HepG2 (cell line): ENCODE data around the gene HNRNPA1L2. TPM values are rescaled to one million over a fixed set of nuclear protein-coding genes. Genes with fewer than 3 reads are reported as not detected.

Experiments used
- ATAC-seq: fragments of 200-7000 bp; cut with Tn5 transposase; 3 replicates; pipeline ENCODE4 v1.9.1; 2020; ENCODE audit warnings: mild to moderate bottlenecking, moderate library complexity
- BruUV-seq: library from RNA; stranded (reverse); fragments of 400-500 nt; replicated peaks from 2 replicates; lab custom pipeline; 2021; lab: Mats Ljungman, UMichigan
- CTCF ChIA-PET: fragments of 300-600 bp; formaldehyde crosslinking; extraction: SDS; loops from one replicate; lab custom pipeline; 2021; ENCODE audit warnings: low total read pairs, inconsistent platforms, low intra/inter-chr PET ratio; lab: Yijun Ruan, JAX
- POLR2A ChIA-PET: fragments of 350-600 bp; sonication (Branson Sonifier 250); formaldehyde crosslinking; loops from one replicate; lab custom pipeline; 2020; ENCODE audit warnings: antibody characterized with exemption, inconsistent platforms; lab: Yijun Ruan, JAX
- DNase-seq: peaks from one replicate; pipeline ENCODE4 v3.0.0-alpha.2; 2015; ENCODE audit warnings: low spot score
- FAIRE-seq: peaks from 3 replicates; lab custom pipeline; 2011; peaks lifted over from hg19 to GRCh38; lab: Jason Lieb, UNC
- H2AFZ ChIP-seq: one replicate; pipeline ENCODE4 v1.6.1; 2011; ENCODE audit warnings: low read length, inconsistent platforms
- H3K27ac ChIP-seq: fragments of 300-600 bp; 3 replicates; pipeline ENCODE4 v1.8.0; 2011; ENCODE audit warnings: mixed run types, mild to moderate bottlenecking, mixed read lengths, low read length, inconsistent platforms; ENCODE audit not compliant: insufficient read depth; ENCODE audit errors: extremely low read length
- H3K27me3 ChIP-seq, 2 experiments: fragments of 200-600 bp in 1 of 2; 2 replicates in 1 of 2; 3 replicates in 1 of 2; pipeline versions ENCODE4 v1.6.0 to v1.8.0; 2011; ENCODE audit warnings: low read length in 2 of 2, mild to moderate bottlenecking in 2 of 2, moderate library complexity in 2 of 2, inconsistent platforms in 1 of 2; ENCODE audit not compliant: insufficient read depth in 2 of 2, control insufficient read depth in 1 of 2
- H3K36me3 ChIP-seq, 2 experiments: fragments of 200-600 bp in 1 of 2; replicated peaks in 1 of 2; 2 replicates in 1 of 2; 3 replicates in 1 of 2; pipeline versions ENCODE4 v1.5.1 to v1.8.0; 2011; ENCODE audit warnings: low read length in 2 of 2, inconsistent platforms in 1 of 2; ENCODE audit not compliant: insufficient read depth in 2 of 2, control insufficient read depth in 1 of 2
- H3K4me1 ChIP-seq: 2 replicates; pipeline ENCODE4 v1.5.1; 2012; ENCODE audit warnings: low read length, inconsistent platforms; ENCODE audit not compliant: insufficient read depth
- H3K4me2 ChIP-seq: 2 replicates; pipeline ENCODE4 v1.6.0; 2011; ENCODE audit warnings: low read depth, low read length, inconsistent platforms
- H3K4me3 ChIP-seq, 3 experiments: fragments of 200-600 bp in 1 of 3; sonication (generic), shearing (Covaris generic) in 1 of 3; replicated peaks in 1 of 3; 2 replicates each; pipeline ENCODE4 v1.5.1; 2011 to 2016; ENCODE audit warnings: low read length in 3 of 3, inconsistent platforms in 2 of 3, low read depth in 2 of 3, mild to moderate bottlenecking in 2 of 3, control low read depth in 1 of 3, mixed read lengths in 1 of 3; ENCODE audit not compliant: insufficient read depth in 1 of 3
- H3K79me2 ChIP-seq: one replicate; pipeline ENCODE4 v1.6.1; 2011; ENCODE audit warnings: low read length, inconsistent platforms; ENCODE audit not compliant: insufficient read depth
- H3K9ac ChIP-seq: 2 replicates; pipeline ENCODE4 v1.6.0; 2011; ENCODE audit warnings: mild to moderate bottlenecking, low read depth, low read length, inconsistent platforms; ENCODE audit not compliant: insufficient read depth
- H3K9me3 ChIP-seq: 2 replicates; pipeline ENCODE4 v1.5.1; 2012; ENCODE audit warnings: mild to moderate bottlenecking, low read length
- H4K20me1 ChIP-seq: 2 replicates; pipeline ENCODE4 v1.6.0; 2011; ENCODE audit warnings: inconsistent platforms, mild to moderate bottlenecking, low read length, moderate library complexity; ENCODE audit not compliant: insufficient read depth
- FOSL1 ChIP-seq: sonication (generic); formaldehyde crosslinking; IDR thresholded peaks from 2 replicates; pipeline ENCODE4 v1.9.0; 2021; ENCODE audit warnings: missing genetic modification reagents, borderline replicate concordance
- HNRNPLL ChIP-seq: fragments of 200-400 bp; formaldehyde crosslinking; IDR thresholded peaks from 2 replicates; pipeline ENCODE4 v1.6.1; 2017; ENCODE audit warnings: mild to moderate bottlenecking, low read depth, low read length; ENCODE audit not compliant: poor library complexity, severe bottlenecking
- KDM2A ChIP-seq: sonication (generic); formaldehyde crosslinking; IDR thresholded peaks from 2 replicates; pipeline ENCODE4 v1.4.0; 2020; ENCODE audit warnings: low read depth, missing genetic modification reagents, borderline replicate concordance
- KDM3A ChIP-seq: IDR thresholded peaks from 2 replicates; pipeline ENCODE4 v1.6.1; 2018; ENCODE audit warnings: low read depth, missing compliant biosample characterization
- MXI1 ChIP-seq: IDR thresholded peaks from 3 replicates; pipeline ENCODE4 v1.6.1; 2012; ENCODE audit warnings: low read depth, low read length, inconsistent platforms, borderline replicate concordance
- RFXAP ChIP-seq: sonication (generic); formaldehyde crosslinking; IDR thresholded peaks from 2 replicates; pipeline ENCODE4 v1.4.0; 2020; ENCODE audit warnings: missing genetic modification reagents, borderline replicate concordance
- SMAD9 ChIP-seq: sonication (generic); formaldehyde crosslinking; IDR thresholded peaks from 2 replicates; pipeline ENCODE4 v1.5.1; 2020; ENCODE audit warnings: mild to moderate bottlenecking, missing genetic modification reagents
- SMARCE1 ChIP-seq: fragments of 450-650 bp; IDR thresholded peaks from 2 replicates; pipeline ENCODE4 v1.6.1; 2017; ENCODE audit warnings: borderline replicate concordance
- SP4 ChIP-seq: sonication (generic); formaldehyde crosslinking; IDR thresholded peaks from 2 replicates; pipeline ENCODE4 v1.8.1; 2023; ENCODE audit warnings: mild to moderate bottlenecking, missing genetic modification reagents
- ZFP36L2 ChIP-seq: sonication (generic); formaldehyde crosslinking; IDR thresholded peaks from 2 replicates; pipeline ENCODE4 v1.4.0; 2020; ENCODE audit warnings: missing genetic modification reagents
- ZIK1 ChIP-seq: sonication (generic); formaldehyde crosslinking; IDR thresholded peaks from 2 replicates; pipeline ENCODE4 v1.5.0; 2020; ENCODE audit warnings: mild to moderate bottlenecking, low read depth, missing genetic modification reagents, borderline replicate concordance
- ZNF101 ChIP-seq: sonication (generic); formaldehyde crosslinking; IDR thresholded peaks from 2 replicates; pipeline ENCODE4 v1.4.0; 2020; ENCODE audit warnings: mild to moderate bottlenecking, low read depth, missing genetic modification reagents, borderline replicate concordance
- ZNF619 ChIP-seq: sonication (generic); formaldehyde crosslinking; IDR thresholded peaks from 2 replicates; pipeline ENCODE4 v1.4.0; 2020; ENCODE audit warnings: mild to moderate bottlenecking, missing genetic modification reagents
- WGBS: methylation state at CpG from one replicate; pipeline ENCODE4 v1.1.6; 2017; ENCODE audit warnings: low lambda C conversion rate; 5-methylcytosine and 5-hydroxymethylcytosine counted together
- in situ Hi-C: cut with HindIII; loops from 2 replicates; pipeline ENCODE4 v1.10.0; 2017; ENCODE audit warnings: low pct_unique_long_range_greater_than_20kb; ENCODE audit not compliant: extremely low pct_ligation_motif_present
- intact Hi-C: fragments of 100-400 bp; cut with micrococcal nuclease; formaldehyde crosslinking; loops from one replicate; pipeline ENCODE4 v1.10.0; 2022; ENCODE audit not compliant: unreplicated experiment
- polyA plus RNA-seq, 8 experiments: library from polyadenylated mRNA; depleted of rRNA in 3 of 8; stranded (reverse) in 7 of 8; unstranded in 1 of 8; fragments of >200 nt; fragmentation: Illumina TruSeq in 4 of 8; extraction: Trizol in 4 of 8; gene quantifications; 2 replicates each; pipeline versions ENCODE4 v1.2.1 to v1.2.3, GENCODE V29; 2011 to 2016; ENCODE audit warnings: low read depth in 4 of 8, missing spikeins in 1 of 8, mixed read lengths in 1 of 8; ENCODE audit not compliant: insufficient read depth in 1 of 8
- total RNA-seq, 5 experiments: library from RNA; depleted of rRNA; stranded (reverse); fragments of >200 nt; fragmentation: Illumina TruSeq; extraction: Trizol; gene quantifications; 2 replicates each; pipeline ENCODE4 v1.2.3, GENCODE V29; 2016; ENCODE audit warnings: low read depth in 1 of 5
- TF ChIP-seq, protein P1 (sequence below): sonication (generic); formaldehyde crosslinking; IDR thresholded peaks from 2 replicates; pipeline ENCODE4 v1.4.0; 2020; ENCODE audit warnings: missing genetic modification reagents
- TF ChIP-seq, protein P2 (sequence below): sonication (generic); formaldehyde crosslinking; IDR thresholded peaks from 2 replicates; pipeline ENCODE4 v1.4.0; 2020; ENCODE audit warnings: missing genetic modification reagents
- TF ChIP-seq, protein P3 (sequence below): sonication (generic); formaldehyde crosslinking; conservative IDR thresholded peaks from 2 replicates; pipeline ENCODE4 v1.8.1; 2023; ENCODE audit warnings: missing genetic modification reagents
- TF ChIP-seq, protein P4 (sequence below): sonication (generic); formaldehyde crosslinking; IDR thresholded peaks from 2 replicates; pipeline ENCODE4 v1.5.0; 2020; ENCODE audit warnings: missing genetic modification reagents

The HNRNPA1L2 gene
- total and polyA plus RNA-seq, 2 of the 13 experiments (the other 11 are each of a cell fraction or from before 2014, with no cell fraction given), result 3.6 to 7.1 TPM

DNA sequence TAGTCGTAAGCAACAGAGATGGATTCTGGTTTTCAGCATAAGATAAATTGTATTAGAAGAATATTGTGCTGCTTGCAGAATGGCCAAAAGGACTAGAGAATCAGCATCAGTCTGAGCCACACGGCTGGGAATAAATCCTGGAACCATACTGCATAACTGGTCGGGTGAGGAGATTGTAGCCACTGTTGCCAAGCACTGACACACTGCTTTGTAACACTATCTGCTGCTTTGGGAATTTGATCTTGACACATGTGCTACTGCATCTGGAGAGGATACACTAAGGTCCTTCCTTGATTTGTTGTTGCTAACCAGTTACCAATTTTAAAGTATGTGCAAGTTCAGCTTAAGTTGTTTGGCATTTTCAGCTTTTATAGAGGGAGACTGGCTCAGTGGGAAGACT, 1.9 kb downstream of the HNRNPA1L2 start:
- Histone ChIP-seq H3K4me2 (no peak overlapping the region), H3K27me3 (no peaks in the 10 kb centered on the region), H4K20me1 (no peaks in the 10 kb centered on the region), H3K36me3 (peaks cover 3 to 10% of the 10 kb centered on the region in 2 experiments; a peak in 1 of 5 replicates), H3K9me3 (no peaks in the 10 kb centered on the region), H2AFZ (no peak overlapping the region), H3K9ac (no peak overlapping the region), H3K4me1 (no peaks in the 10 kb centered on the region), H3K79me2 (no peaks in the 10 kb centered on the region), H3K4me3 (no peak overlapping the region), H3K27ac (no peak overlapping the region)
- BruUV-seq, result no TSS peak
- DNase-seq (no peak), ATAC-seq (no peak), FAIRE-seq (no peak)
- POLR2A ChIA-PET, result no interaction called here
- intact Hi-C loops (no loop called here), in situ Hi-C loops (no loop called here)
- whole genome bisulfite sequencing, result 93% methylated on average over 3 of the region's 3 CpGs
- CTCF ChIA-PET, result no interaction called here
- TF ChIP-seq ZIK1 (no peak), HNRNPLL (no peak), ZNF619 (CRISPR knock-in tag) (no peak), KDM3A (CRISPR knock-in tag) (no peak), ZNF101 (no peak), SMAD9 (CRISPR knock-in tag) (no peak), KDM2A (no peak), SP4 (CRISPR knock-in tag) (no peak), SMARCE1 (no peak), RFXAP (CRISPR knock-in tag) (no peak), ZFP36L2 (no peak), FOSL1 (CRISPR knock-in tag) (no peak), MXI1 (no peak)
- TF ChIP-seq, protein P1, sequence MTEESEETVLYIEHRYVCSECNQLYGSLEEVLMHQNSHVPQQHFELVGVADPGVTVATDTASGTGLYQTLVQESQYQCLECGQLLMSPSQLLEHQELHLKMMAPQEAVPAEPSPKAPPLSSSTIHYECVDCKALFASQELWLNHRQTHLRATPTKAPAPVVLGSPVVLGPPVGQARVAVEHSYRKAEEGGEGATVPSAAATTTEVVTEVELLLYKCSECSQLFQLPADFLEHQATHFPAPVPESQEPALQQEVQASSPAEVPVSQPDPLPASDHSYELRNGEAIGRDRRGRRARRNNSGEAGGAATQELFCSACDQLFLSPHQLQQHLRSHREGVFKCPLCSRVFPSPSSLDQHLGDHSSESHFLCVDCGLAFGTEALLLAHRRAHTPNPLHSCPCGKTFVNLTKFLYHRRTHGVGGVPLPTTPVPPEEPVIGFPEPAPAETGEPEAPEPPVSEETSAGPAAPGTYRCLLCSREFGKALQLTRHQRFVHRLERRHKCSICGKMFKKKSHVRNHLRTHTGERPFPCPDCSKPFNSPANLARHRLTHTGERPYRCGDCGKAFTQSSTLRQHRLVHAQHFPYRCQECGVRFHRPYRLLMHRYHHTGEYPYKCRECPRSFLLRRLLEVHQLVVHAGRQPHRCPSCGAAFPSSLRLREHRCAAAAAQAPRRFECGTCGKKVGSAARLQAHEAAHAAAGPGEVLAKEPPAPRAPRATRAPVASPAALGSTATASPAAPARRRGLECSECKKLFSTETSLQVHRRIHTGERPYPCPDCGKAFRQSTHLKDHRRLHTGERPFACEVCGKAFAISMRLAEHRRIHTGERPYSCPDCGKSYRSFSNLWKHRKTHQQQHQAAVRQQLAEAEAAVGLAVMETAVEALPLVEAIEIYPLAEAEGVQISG (CRISPR knock-in tag), result no peak
- TF ChIP-seq, protein P2, sequence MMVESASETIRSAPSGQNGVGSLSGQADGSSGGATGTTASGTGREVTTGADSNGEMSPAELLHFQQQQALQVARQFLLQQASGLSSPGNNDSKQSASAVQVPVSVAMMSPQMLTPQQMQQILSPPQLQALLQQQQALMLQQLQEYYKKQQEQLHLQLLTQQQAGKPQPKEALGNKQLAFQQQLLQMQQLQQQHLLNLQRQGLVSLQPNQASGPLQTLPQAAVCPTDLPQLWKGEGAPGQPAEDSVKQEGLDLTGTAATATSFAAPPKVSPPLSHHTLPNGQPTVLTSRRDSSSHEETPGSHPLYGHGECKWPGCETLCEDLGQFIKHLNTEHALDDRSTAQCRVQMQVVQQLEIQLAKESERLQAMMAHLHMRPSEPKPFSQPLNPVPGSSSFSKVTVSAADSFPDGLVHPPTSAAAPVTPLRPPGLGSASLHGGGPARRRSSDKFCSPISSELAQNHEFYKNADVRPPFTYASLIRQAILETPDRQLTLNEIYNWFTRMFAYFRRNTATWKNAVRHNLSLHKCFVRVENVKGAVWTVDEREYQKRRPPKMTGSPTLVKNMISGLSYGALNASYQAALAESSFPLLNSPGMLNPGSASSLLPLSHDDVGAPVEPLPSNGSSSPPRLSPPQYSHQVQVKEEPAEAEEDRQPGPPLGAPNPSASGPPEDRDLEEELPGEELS (CRISPR knock-in tag), result no peak
- TF ChIP-seq, protein P3, sequence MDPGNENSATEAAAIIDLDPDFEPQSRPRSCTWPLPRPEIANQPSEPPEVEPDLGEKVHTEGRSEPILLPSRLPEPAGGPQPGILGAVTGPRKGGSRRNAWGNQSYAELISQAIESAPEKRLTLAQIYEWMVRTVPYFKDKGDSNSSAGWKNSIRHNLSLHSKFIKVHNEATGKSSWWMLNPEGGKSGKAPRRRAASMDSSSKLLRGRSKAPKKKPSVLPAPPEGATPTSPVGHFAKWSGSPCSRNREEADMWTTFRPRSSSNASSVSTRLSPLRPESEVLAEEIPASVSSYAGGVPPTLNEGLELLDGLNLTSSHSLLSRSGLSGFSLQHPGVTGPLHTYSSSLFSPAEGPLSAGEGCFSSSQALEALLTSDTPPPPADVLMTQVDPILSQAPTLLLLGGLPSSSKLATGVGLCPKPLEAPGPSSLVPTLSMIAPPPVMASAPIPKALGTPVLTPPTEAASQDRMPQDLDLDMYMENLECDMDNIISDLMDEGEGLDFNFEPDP (CRISPR knock-in tag), result no peak
- TF ChIP-seq, protein P4, sequence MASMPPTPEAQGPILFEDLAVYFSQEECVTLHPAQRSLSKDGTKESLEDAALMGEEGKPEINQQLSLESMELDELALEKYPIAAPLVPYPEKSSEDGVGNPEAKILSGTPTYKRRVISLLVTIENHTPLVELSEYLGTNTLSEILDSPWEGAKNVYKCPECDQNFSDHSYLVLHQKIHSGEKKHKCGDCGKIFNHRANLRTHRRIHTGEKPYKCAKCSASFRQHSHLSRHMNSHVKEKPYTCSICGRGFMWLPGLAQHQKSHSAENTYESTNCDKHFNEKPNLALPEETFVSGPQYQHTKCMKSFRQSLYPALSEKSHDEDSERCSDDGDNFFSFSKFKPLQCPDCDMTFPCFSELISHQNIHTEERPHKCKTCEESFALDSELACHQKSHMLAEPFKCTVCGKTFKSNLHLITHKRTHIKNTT (CRISPR knock-in tag), result no peak
